ENCODE results near the gene SUSD4. TPM values are rescaled to one million over a fixed set of nuclear protein-coding genes. Genes with fewer than 3 reads are reported as not detected.

The SUSD4 gene
- total and polyA plus RNA-seq, 3 donors from 2014 or later = 13.9 to 17.7 (median 13.9) TPM

DNA sequence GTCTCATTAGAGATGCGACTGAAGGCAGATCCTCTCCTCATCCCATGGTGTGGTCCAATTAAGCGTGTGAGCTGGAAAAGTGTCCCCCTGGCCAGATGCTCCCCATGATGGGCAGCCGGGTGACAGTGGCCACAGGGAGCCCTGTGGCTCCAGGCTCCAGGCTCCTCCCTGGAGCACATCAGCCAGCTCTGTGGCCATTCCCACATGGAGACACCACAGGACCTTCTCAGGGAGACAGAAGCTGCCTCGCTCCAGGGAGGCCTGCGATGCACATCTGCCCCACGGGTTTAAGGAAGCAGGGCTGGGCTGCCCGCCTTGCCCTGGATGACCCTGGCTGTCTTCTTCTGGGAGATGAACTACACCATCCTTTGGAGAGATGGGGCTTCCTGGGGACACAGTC, 121.0 kb downstream of the SUSD4 start:
- intact Hi-C loops (cut with DNase I; ENCODE audit: low total_unique reads) = no loop called here
- no peak overlapping the region for H3K27ac ChIP-seq
- no peak overlapping the region for H3K4me3 ChIP-seq
- H3K9me3 ChIP-seq = no peaks in the 10 kb centered on the region
- no peak for DNase-seq
- H3K4me1 ChIP-seq = no peaks in the 10 kb centered on the region
- 92 to 98% methylated on average over 3 to 7 of the region's 7 CpGs for WGBS, 2 donors
- no peaks in the 10 kb centered on the region for H3K36me3 ChIP-seq (ENCODE audit: low read depth, missing control alignments)
- TF ChIP-seq, protein P1, sequence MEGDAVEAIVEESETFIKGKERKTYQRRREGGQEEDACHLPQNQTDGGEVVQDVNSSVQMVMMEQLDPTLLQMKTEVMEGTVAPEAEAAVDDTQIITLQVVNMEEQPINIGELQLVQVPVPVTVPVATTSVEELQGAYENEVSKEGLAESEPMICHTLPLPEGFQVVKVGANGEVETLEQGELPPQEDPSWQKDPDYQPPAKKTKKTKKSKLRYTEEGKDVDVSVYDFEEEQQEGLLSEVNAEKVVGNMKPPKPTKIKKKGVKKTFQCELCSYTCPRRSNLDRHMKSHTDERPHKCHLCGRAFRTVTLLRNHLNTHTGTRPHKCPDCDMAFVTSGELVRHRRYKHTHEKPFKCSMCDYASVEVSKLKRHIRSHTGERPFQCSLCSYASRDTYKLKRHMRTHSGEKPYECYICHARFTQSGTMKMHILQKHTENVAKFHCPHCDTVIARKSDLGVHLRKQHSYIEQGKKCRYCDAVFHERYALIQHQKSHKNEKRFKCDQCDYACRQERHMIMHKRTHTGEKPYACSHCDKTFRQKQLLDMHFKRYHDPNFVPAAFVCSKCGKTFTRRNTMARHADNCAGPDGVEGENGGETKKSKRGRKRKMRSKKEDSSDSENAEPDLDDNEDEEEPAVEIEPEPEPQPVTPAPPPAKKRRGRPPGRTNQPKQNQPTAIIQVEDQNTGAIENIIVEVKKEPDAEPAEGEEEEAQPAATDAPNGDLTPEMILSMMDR (IDR thresholded peaks at IDR 0.05) = no peak
- no peak for TF ChIP-seq POLR2A (IDR thresholded peaks at IDR 0.05)
- H3K27me3 ChIP-seq = no peaks in the 10 kb centered on the region

DNA sequence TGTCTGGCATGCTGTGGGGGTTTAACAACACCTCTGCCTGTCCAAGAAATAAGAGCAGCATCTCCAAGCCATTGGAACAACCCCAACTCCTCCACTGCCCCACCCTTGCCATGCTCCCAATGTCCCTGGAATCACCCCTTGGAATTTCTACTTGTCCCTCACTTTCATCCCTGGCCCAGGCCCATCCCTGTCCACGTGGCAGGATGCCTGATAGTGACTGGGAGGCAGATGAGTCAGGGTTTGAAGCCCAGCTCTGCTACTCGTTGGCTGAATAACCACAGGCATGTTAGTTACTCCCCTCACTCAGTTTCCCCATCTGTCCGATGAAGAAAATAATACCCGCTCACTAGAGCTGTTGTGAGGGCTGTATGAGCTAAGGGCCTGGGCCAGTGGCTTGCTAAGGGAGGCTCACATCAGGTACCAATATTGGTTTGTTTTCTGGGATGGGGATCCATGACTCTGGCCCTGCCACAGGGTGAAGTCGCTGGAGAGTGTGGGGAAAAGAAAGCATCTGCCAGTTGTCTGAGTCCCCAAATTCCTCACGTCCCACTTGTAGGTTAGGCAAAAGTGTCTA, 121.5 kb downstream of the SUSD4 start:
- TF ChIP-seq, protein P1 (IDR thresholded peaks at IDR 0.05) = no peak
- no peak for TF ChIP-seq POLR2A (IDR thresholded peaks at IDR 0.05)

DNA sequence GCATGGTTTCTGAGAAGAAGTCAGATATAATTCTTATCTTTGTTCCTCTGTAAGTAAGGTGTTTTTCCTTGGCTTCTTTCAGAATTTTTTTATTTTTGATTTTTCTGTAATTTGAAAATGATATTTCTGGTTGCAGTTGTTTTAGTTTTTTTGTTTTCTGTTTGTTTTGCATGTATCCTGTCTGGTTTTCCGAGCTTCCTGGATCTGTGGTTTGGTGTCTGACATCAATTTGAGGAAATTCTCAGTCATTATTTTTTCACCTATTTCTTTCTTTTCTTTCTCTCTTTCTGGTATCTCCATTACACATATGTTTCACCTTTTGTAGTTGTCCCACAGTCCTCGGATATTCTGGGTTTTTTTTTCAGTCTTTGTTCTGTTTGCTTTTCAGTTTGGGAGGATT, 123.9 kb downstream of the SUSD4 start:
- intact Hi-C loops (cut with DNase I; ENCODE audit: low total_unique reads) = no loop called here
- Histone ChIP-seq H3K36me3 (ENCODE audit: low read depth, missing control alignments) (no peaks in the 10 kb centered on the region), H3K4me1 (peaks cover under 1% of the 10 kb centered on the region), H3K27me3 (no peaks in the 10 kb centered on the region), H3K27ac (no peak overlapping the region), H3K9me3 (no peaks in the 10 kb centered on the region), H3K4me3 (no peak overlapping the region)
- TF ChIP-seq, protein P1 (IDR thresholded peaks at IDR 0.05) = no peak
- no peak for DNase-seq
- 67 to 68% methylated on average over 2 of the region's 2 CpGs for WGBS, 2 donors

More for the DNA sequence above, 121.5 kb downstream of the SUSD4 start:
- WGBS, 2 donors = 79 to 85% methylated on average over 6 of the region's 6 CpGs
- no peak for DNase-seq
- Histone ChIP-seq H3K4me1 (no peaks in the 10 kb centered on the region), H3K4me3 (no peak overlapping the region), H3K27me3 (no peaks in the 10 kb centered on the region), H3K9me3 (no peaks in the 10 kb centered on the region), H3K36me3 (ENCODE audit: low read depth, missing control alignments) (no peaks in the 10 kb centered on the region), H3K27ac (no peak overlapping the region)
- intact Hi-C loops (cut with DNase I; ENCODE audit: low total_unique reads) = no loop called here

DNA sequence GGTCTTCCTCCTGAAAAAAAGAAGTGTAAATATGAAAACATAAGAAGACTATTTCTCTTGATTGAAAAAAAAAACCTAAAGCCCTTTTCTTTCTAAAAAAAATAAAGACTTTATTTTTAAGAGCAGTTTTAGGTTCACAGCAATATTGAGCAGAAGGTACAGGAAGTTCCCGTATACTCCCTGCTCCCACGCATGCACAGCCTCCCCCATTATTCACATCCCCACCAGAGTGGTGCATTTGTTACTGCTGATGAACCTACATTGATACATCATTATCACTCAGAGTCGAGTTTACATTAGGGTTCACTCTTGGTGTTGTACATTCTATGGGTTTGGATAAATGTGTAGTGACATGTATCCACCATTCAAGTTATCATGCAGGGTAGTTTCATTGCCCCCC, 128.9 kb downstream of the SUSD4 start:
- TF ChIP-seq POLR2A (IDR thresholded peaks at IDR 0.05) = no peak
- TF ChIP-seq, protein P1 (IDR thresholded peaks at IDR 0.05) = no peak
- intact Hi-C loops (cut with DNase I; ENCODE audit: low total_unique reads) = no loop called here
- Histone ChIP-seq H3K4me1 (peaks cover 10% of the 10 kb centered on the region), H3K4me3 (no peak overlapping the region), H3K27ac (no peak overlapping the region), H3K36me3 (ENCODE audit: low read depth, missing control alignments) (no peaks in the 10 kb centered on the region), H3K27me3 (no peaks in the 10 kb centered on the region), H3K9me3 (no peaks in the 10 kb centered on the region)
- 45 to 58% methylated on average over 3 of the region's 3 CpGs for WGBS, 2 donors
- no peak for DNase-seq

DNA sequence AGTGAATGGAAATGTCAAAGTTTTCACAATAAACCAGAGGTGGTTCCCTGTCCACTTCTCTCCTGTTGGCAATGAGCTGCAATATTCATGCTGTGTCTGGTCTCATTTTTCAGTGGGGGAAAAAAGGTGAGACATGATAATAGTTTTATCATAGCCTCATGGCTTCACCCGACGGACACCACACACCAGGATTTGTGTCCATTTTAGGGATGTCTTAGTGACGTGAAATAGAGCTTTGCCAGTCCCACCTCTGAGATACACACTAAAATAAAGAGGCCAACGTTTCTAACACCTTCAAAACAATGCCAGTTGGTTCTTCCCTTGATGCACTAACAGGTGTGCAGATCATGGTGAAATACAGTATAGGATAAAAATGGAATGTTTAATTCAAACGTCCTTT, 129.4 kb downstream of the SUSD4 start:
- Histone ChIP-seq H3K4me1 (peaks cover 10% of the 10 kb centered on the region), H3K9me3 (no peaks in the 10 kb centered on the region), H3K4me3 (no peak overlapping the region), H3K27ac (no peak overlapping the region), H3K27me3 (no peaks in the 10 kb centered on the region), H3K36me3 (ENCODE audit: low read depth, missing control alignments) (no peaks in the 10 kb centered on the region)
- 74 to 77% methylated on average over 5 of the region's 5 CpGs for WGBS, 2 donors
- intact Hi-C loops (cut with DNase I; ENCODE audit: low total_unique reads) = no loop called here
- TF ChIP-seq POLR2A (IDR thresholded peaks at IDR 0.05) = no peak
- TF ChIP-seq, protein P1 (IDR thresholded peaks at IDR 0.05) = no peak
- no peak for DNase-seq
